ENCODE measurements around the gene STOML2.

STOML2 gene

GRCh38 chr9:35071814-35072460 is 31.0 kb downstream of the STOML2 start:
- FAIRE-seq: no peak

GRCh38 chr9:35070823-35071813 is 31.8 kb downstream of the STOML2 start:
- FAIRE-seq: no peak

GRCh38 chr9:35069020-35069419 is 33.9 kb downstream of the STOML2 start:
- FAIRE-seq: no peak

DNA sequence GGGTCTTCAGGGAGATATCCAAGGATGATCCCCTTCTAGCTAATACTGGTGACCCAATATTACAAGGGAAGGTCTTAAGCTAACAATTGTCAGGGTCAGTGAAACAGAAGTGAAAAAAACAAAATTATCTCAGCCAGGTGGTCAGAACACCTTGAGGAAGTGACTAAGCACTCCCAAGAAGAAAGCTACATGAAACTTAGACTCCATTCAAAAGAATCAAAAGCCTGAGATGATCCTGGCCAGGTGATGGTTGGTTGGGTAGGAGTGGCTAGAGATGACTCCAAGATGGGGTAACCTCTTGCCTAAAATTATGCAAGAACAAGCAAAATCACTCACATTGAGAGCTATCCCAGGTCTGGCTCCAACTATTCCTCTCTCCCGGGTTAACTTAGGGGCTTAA is 35.9 kb downstream of the STOML2 start:
- FAIRE-seq: no peak

GRCh38 chr9:35060548-35061207 is 42.3 kb downstream of the STOML2 start:
- FAIRE-seq: no peak

DNA sequence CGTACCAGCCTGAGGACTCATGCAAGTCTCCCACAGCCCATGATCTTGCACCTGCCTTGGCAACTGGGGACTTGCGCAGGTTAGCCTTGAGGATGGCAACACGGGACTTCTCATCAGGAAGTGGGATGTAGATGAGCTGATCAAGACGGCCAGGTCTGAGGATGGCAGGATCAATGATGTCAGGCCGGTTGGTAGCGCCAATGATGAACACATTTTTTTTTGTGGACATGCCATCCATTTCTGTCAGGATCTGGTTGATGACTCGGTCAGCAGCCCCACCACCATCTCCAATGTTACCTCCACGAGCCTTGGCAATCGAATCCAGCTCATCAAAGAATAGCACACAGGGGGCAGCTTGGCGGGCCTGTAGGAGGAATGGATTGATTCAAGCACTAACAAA is 43.5 kb downstream of the STOML2 start:
- FAIRE-seq: no peak

DNA sequence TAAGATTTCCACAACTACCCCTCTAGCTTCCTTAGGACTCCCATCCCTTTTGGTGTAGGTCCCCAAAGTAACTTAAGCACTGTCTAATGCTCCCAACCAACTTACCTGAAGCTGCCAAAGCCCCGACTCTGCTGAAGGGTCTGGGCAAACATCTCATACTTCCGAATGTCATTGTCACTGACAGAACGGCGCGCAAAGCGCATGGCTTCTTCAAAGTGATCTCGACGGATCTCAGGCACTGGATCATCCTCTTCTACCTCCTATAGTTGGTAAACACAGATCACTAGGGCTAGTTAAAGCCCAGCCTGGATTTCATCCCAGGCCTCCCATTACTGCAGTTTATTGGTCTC is 45.7 kb downstream of the STOML2 start:
- no peak for FAIRE-seq

DNA sequence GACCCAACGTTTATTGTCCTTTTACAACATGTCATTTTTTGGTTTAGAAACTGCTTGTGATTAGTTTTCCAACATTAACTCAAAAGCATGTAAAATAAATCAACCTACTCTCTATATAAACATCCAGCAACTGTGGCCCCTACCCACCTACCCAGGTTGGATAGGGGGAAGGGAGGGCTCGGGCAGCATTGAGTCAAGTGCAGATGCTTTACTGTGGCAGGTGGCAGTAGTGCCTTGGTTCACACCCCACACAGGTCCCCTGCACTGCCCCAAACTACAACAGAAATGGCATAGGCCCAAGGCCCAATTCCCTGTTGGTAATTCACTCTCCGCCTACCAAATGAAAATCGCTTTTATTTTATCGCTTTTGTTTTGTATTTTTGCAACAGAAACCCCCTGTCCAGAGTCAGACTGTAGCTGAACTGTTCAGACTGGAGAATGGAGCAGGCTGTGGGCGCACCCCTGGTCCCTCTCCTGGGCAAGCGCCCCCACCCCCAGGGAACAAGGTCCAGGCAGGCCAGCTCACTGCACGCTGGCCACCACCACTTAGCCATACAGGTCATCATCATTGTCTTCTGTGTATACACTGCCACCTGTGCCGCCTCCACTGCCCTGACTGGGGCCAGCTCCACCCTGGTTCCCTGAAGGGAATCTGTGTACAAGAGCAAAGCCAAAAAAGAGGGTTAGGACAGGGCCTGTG is 46.2 kb downstream of the STOML2 start:
- no peak for FAIRE-seq

- no peak for FAIRE-seq
Observed at GRCh38 chr9:35054871-35055644, 47.9 kb downstream of the STOML2 start.

GRCh38 chr9:35054185-35054835 is 48.6 kb downstream of the STOML2 start:
- FAIRE-seq: no peak

DNA sequence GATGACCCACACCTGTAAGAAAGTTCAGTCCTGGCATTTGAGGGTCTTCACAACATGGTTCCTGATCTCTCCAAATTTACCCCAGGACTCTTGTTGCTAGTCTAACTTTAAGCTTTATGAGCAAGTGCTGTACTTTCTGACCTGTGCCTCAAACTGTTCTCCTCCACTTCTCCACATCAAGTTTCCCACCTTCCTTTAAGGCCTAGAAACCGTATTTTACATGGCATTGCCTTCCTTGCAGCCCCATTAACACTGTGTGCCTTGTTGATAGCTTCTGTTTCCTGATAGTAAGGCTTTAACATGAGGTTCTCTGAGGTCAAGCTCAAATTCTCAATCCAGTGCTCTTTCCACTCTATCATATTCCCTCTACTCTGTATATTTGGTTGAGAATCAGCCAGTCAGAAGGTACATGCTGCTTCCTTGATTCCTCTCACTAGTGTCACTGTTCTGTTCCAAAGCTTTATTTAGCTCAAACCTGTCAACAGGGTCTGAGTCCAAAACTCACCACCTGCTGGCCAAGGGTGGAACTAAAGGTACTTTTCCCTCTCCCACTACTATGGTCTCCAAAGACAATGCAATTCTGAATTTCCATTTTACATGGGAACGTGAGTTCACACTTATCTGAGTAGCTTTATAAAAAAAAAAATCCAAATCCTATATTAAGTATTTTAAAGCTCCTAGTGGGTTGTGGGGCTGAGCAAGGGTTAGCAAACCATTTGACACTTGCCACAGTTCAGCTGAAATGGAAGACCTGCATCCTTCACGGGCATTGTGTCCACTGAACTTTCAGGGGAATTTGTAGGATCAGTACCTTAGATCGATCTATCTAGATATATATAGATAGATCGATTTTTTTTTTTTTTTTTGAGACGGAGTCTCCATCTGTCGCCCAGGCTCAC is 51.6 kb downstream of the STOML2 start:
- FAIRE-seq: peak; percentile 65
